HL-60 (cell line): ENCODE measurements around the gene ZNF521.

Experiments
- DNase-seq, 2 experiments: peaks; one replicate each; pipeline ENCODE4 v3.0.0-alpha.2; 2010 to 2020; ENCODE audit warnings: low read depth in 1 of 2, low spot score in 1 of 2
- H3K27ac ChIP-seq: fragments of 250-450 bp; sonication (Bioruptor Pico); replicated peaks from 2 replicates; pipeline ENCODE4 v1.5.1; 2020; ENCODE audit warnings: mild to moderate bottlenecking, moderate library complexity
- H3K27me3 ChIP-seq: fragments of 250-450 bp; sonication (Bioruptor Pico); 2 replicates; pipeline ENCODE4 v1.5.1; 2021; ENCODE audit warnings: mild to moderate bottlenecking, moderate library complexity; ENCODE audit not compliant: insufficient read depth, poor library complexity, severe bottlenecking
- H3K4me3 ChIP-seq: replicated peaks from 2 replicates; pipeline ENCODE4 v1.5.1; 2011; ENCODE audit warnings: mild to moderate bottlenecking, control low read depth, low read length; ENCODE audit not compliant: insufficient read depth
- GABPA ChIP-seq: IDR thresholded peaks from 2 replicates; pipeline ENCODE4 v1.6.1; 2012; ENCODE audit warnings: low read depth
- POLR2AphosphoS5 ChIP-seq: IDR thresholded peaks from 2 replicates; pipeline ENCODE4 v1.6.1; 2012; ENCODE audit warnings: low read depth
- SPI1 ChIP-seq: IDR thresholded peaks from 2 replicates; pipeline ENCODE4 v1.6.1; 2012; ENCODE audit warnings: low read depth, mild to moderate bottlenecking, borderline replicate concordance
- TF ChIP-seq, protein P1 (sequence below): IDR thresholded peaks from one replicate; pipeline ENCODE4 v1.5.1; 2011; ENCODE audit warnings: low read length, control low read depth, inconsistent platforms; ENCODE audit not compliant: insufficient read depth
- TF ChIP-seq, protein P2 (sequence below): IDR thresholded peaks from 2 replicates; pipeline ENCODE4 v1.6.1; 2012; ENCODE audit warnings: low read depth; ENCODE audit not compliant: insufficient replicate concordance

Gene ZNF521

DNA sequence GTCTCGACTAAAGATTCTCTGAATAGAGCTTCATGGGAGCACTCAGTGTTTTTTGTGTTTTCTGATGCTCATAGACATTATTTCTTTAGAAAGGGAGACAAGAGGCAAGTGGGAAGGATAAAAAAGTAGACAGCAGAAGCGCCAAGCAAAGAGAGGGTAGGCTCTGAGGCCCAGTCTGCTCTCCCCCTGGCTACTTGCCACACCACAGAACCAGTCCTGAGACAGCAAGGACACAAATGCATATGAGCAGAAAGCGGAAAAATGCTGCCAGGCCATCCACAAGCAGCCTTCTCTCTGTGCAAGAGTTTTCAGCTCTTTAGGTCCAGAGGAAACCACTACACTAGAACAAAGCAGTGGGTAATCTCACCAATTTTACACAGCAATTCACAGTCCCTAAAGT lies 285.4 kb downstream of the ZNF521 start:
- Histone ChIP-seq H3K4me3 (no peak overlapping the region), H3K27me3 (no peaks in the 10 kb centered on the region), H3K27ac (no peak overlapping the region)
- no peak for DNase-seq
- TF ChIP-seq GABPA (no peak), SPI1 (no peak), POLR2AphosphoS5 (no peak)
- TF ChIP-seq, protein P1, sequence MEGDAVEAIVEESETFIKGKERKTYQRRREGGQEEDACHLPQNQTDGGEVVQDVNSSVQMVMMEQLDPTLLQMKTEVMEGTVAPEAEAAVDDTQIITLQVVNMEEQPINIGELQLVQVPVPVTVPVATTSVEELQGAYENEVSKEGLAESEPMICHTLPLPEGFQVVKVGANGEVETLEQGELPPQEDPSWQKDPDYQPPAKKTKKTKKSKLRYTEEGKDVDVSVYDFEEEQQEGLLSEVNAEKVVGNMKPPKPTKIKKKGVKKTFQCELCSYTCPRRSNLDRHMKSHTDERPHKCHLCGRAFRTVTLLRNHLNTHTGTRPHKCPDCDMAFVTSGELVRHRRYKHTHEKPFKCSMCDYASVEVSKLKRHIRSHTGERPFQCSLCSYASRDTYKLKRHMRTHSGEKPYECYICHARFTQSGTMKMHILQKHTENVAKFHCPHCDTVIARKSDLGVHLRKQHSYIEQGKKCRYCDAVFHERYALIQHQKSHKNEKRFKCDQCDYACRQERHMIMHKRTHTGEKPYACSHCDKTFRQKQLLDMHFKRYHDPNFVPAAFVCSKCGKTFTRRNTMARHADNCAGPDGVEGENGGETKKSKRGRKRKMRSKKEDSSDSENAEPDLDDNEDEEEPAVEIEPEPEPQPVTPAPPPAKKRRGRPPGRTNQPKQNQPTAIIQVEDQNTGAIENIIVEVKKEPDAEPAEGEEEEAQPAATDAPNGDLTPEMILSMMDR: no peak
- TF ChIP-seq, protein P2, sequence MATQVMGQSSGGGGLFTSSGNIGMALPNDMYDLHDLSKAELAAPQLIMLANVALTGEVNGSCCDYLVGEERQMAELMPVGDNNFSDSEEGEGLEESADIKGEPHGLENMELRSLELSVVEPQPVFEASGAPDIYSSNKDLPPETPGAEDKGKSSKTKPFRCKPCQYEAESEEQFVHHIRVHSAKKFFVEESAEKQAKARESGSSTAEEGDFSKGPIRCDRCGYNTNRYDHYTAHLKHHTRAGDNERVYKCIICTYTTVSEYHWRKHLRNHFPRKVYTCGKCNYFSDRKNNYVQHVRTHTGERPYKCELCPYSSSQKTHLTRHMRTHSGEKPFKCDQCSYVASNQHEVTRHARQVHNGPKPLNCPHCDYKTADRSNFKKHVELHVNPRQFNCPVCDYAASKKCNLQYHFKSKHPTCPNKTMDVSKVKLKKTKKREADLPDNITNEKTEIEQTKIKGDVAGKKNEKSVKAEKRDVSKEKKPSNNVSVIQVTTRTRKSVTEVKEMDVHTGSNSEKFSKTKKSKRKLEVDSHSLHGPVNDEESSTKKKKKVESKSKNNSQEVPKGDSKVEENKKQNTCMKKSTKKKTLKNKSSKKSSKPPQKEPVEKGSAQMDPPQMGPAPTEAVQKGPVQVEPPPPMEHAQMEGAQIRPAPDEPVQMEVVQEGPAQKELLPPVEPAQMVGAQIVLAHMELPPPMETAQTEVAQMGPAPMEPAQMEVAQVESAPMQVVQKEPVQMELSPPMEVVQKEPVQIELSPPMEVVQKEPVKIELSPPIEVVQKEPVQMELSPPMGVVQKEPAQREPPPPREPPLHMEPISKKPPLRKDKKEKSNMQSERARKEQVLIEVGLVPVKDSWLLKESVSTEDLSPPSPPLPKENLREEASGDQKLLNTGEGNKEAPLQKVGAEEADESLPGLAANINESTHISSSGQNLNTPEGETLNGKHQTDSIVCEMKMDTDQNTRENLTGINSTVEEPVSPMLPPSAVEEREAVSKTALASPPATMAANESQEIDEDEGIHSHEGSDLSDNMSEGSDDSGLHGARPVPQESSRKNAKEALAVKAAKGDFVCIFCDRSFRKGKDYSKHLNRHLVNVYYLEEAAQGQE: no peak

DNA sequence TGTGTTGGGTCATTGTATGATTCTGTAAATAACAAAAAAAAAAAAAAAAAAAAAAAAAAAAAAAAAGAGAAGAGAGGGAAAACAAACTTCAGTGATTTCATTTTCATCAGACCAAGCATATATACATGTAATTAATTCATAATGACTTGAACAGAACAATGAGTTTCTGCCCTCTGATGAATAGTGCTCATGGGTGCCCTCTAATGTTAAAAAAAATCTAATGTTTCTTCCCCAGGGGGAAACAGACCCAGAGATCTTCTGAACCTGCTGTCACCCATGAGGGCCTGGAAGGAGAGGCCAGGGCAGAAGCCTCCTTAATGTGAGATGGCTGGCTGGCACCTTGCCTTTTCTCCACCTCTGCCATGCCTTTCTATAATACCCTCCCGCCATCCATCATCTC lies 289.2 kb downstream of the ZNF521 start:
- Histone ChIP-seq H3K4me3 (no peak overlapping the region), H3K27me3 (no peaks in the 10 kb centered on the region), H3K27ac (no peak overlapping the region)
- DNase-seq: no peak
- TF ChIP-seq POLR2AphosphoS5 (no peak), SPI1 (no peak), GABPA (no peak)
- TF ChIP-seq, protein P2: no peak
- TF ChIP-seq, protein P1: no peak

DNA sequence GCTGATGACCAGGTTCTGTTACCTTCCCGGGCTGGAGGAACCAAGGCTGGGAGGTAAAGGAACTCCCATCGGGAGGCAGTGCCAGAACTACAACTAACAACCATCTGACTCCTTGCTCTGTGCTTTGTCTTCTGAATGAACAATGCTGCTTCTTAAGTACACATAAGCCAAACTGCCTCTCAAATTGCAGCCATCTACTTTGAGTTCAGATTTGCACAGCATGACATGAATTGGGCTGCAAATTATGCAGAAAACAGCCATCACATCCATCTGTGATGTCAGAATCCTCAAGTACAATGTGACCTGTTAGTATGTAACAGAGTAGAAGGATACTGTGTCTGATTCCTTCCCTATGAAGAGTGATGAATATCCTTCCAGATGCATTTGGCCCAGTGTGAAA lies 290.6 kb downstream of the ZNF521 start:
- no peak overlapping the region for H3K27ac ChIP-seq
- DNase-seq: no peak
- no peak overlapping the region for H3K4me3 ChIP-seq
- TF ChIP-seq, protein P1: no peak
- H3K27me3 ChIP-seq: no peaks in the 10 kb centered on the region

DNA sequence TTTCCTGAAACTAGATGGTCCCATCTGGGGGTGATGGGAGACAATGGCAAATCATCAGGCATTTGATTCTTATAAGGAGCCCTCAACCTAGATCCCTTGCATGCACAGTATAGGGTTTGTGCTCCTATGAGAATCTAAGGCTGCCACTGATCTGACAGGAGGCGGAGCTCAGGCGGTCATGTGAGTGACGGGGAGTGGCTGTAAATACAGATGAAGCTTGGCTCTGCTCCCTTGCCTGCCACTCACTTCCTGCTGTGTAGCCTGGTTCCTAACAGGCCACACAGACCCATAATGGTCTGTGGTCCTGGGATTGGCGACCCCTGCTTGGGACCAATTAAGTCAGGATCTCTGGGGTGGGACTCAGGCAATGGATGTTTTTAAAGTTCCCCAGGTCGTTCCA lies 293.4 kb downstream of the ZNF521 start:
- Histone ChIP-seq H3K27ac (no peak overlapping the region), H3K4me3 (no peak overlapping the region), H3K27me3 (peaks cover 3% of the 10 kb centered on the region)
- TF ChIP-seq, protein P2: no peak
- TF ChIP-seq, protein P1: no peak
- TF ChIP-seq SPI1: no peak
- no peak for TF ChIP-seq POLR2AphosphoS5
- TF ChIP-seq GABPA: no peak
- DNase-seq: no peak
